Measurements from ENCODE around the gene CD1B.

DNA sequence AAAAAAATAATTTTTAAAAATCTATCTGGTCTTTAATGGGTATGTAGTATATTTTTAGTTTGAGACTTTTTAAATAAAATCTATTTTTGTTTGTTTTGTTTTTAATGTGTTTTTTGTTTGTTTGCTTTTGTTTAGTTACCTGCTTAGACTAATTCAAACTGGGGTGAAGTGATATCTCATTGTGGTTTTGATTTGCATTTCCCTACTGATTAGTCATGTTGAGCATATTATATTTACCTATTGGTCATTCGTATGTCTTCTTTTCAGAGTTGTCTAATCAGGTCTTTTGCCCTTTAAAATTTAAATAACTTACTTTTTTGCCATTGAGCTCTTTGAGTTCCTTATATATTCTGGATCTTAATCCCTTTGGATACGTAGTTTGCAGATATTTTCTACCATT lies 20.3 kb downstream of the CD1B start:
- no peak for TF ChIP-seq E2F1 (CRISPR knock-in tag; IDR thresholded peaks at IDR 0.05)
- no peak for TF ChIP-seq POLR2A (conservative IDR thresholded peaks at IDR 0.05)
- TF ChIP-seq ZNF143 (CRISPR knock-in tag; IDR thresholded peaks at IDR 0.05): no peak
- no peak for TF ChIP-seq FOXA1 (IDR thresholded peaks at IDR 0.05; ENCODE audit: borderline replicate concordance)
- no peak for TF ChIP-seq FOXK1 (CRISPR knock-in tag; IDR thresholded peaks at IDR 0.05; ENCODE audit: borderline replicate concordance)

Measured in K562 (cell line).